ENCODE measurements around the gene SFMBT2.

- TF ChIP-seq EP300 (IDR thresholded peaks at IDR 0.05; ENCODE audit: low read depth) (no peak), POLR2A (IDR thresholded peaks at IDR 0.05) (no peak), POLR2AphosphoS5 (IDR thresholded peaks at IDR 0.05) (no peak)
- TF ChIP-seq, protein P1, sequence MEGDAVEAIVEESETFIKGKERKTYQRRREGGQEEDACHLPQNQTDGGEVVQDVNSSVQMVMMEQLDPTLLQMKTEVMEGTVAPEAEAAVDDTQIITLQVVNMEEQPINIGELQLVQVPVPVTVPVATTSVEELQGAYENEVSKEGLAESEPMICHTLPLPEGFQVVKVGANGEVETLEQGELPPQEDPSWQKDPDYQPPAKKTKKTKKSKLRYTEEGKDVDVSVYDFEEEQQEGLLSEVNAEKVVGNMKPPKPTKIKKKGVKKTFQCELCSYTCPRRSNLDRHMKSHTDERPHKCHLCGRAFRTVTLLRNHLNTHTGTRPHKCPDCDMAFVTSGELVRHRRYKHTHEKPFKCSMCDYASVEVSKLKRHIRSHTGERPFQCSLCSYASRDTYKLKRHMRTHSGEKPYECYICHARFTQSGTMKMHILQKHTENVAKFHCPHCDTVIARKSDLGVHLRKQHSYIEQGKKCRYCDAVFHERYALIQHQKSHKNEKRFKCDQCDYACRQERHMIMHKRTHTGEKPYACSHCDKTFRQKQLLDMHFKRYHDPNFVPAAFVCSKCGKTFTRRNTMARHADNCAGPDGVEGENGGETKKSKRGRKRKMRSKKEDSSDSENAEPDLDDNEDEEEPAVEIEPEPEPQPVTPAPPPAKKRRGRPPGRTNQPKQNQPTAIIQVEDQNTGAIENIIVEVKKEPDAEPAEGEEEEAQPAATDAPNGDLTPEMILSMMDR (IDR thresholded peaks at IDR 0.05) = no peak
Observed at GRCh38 chr10:7419998-7420397, 9.2 kb upstream of the SFMBT2 start.
